Measurements from ENCODE around the gene GPRIN3. TPM values are rescaled to one million over a fixed set of nuclear protein-coding genes. Genes with fewer than 3 reads are reported as not detected.

The GPRIN3 gene
- total RNA-seq, 1 experiment from 2014 or later, result 0.48 TPM

DNA sequence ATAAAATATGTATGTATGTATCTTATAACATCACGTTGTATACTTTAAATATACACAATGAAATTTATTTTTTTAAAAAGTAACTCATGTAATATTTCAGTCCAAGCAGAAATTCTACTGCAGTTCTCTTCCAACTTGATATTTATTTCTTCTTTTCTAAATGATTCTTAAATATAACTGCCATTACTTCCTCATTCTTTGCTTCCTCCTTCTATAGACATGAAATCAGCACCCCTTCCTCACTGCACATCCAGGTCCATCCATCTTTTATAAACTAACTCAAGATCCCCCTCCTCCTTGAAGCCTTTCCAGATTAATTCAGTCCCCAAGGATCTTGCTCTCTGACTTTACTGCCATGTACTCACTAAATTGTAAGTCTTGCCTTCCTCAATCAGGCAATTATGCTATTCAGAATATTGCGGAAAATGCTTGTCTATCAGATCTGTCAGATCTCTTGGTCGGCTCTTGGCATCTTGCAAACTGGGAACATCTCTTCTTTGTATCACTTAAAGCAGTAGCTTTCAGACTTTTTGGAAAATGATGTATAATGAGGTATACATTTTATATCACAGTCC lies 3.7 kb downstream of the GPRIN3 start:
- H3T11ph ChIP-seq (ENCODE audit: low read length), result no peak overlapping the region
- H4K5ac ChIP-seq (ENCODE audit: insufficient read length, low read depth, low read length), result no peak overlapping the region
- no peak overlapping the region for H3K9ac ChIP-seq (ENCODE audit: extremely low read depth, insufficient read length, low read length)
- peaks cover 5% of the 10 kb centered on the region for H3K4me1 ChIP-seq (ENCODE audit: insufficient read depth, low read length)
- H3K79me1 ChIP-seq (ENCODE audit: insufficient read depth, low read depth, low read length, poor library complexity, severe bottlenecking), result no peaks in the 10 kb centered on the region
- no peaks in the 10 kb centered on the region for H3K9me3 ChIP-seq (ENCODE audit: control insufficient read depth, low read depth, low read length)
- no peak overlapping the region for H2BK15ac ChIP-seq (ENCODE audit: low read depth, low read length)
- H3K23ac ChIP-seq (ENCODE audit: insufficient read length, low read depth, low read length), result no peak overlapping the region
- no peaks in the 10 kb centered on the region; a peak in 1 of 5 replicates for H3K9me3 Mint-ChIP-seq
- H3K4ac ChIP-seq (ENCODE audit: low read depth, low read length), result no peak overlapping the region
- H3K4me3 Mint-ChIP-seq, result no peak overlapping the region
- H3K36me3 Mint-ChIP-seq (ENCODE audit: insufficient read depth in 1 of 3, low read depth in 3 of 3), result no peaks in the 10 kb centered on the region
- peaks cover 11 to 22% of the 10 kb centered on the region in 2 experiments for H3K4me1 Mint-ChIP-seq
- no peak overlapping the region for H4K8ac ChIP-seq (replicated peaks; ENCODE audit: insufficient read length, low read depth, low read length)
- H3K14ac ChIP-seq (ENCODE audit: insufficient read depth, low read length), result no peak overlapping the region
- H3K27me3 Mint-ChIP-seq (ENCODE audit: low read depth), result peaks cover 35% of the 10 kb centered on the region
- no peak overlapping the region for H2BK12ac ChIP-seq (ENCODE audit: insufficient read length, low read depth, low read length)
- no peak for DNase-seq
- no peak overlapping the region for H2AFZ ChIP-seq (ENCODE audit: low read length)
- H3K27me3 ChIP-seq (ENCODE audit: insufficient read depth, low read length), result no peaks in the 10 kb centered on the region; the same call in 1 of the 2 replicates
- H2BK120ac ChIP-seq (ENCODE audit: low read depth, low read length, poor library complexity, severe bottlenecking), result no peak overlapping the region
- peaks cover 4% of the 10 kb centered on the region for H3K23me2 ChIP-seq (ENCODE audit: insufficient read length, low read depth, low read length, poor library complexity, severe bottlenecking)
- no peak overlapping the region for H3K56ac ChIP-seq (ENCODE audit: insufficient read length, low read depth, low read length)
- H2AK5ac ChIP-seq (ENCODE audit: insufficient read length, low read length), result no peak overlapping the region
- no peak overlapping the region for H3K18ac ChIP-seq (ENCODE audit: insufficient read length, low read depth, low read length)
- no peaks in the 10 kb centered on the region for H3K79me2 ChIP-seq (ENCODE audit: insufficient read depth, low read length)
- H4K20me1 ChIP-seq (ENCODE audit: control insufficient read depth, insufficient read depth, insufficient read length), result no peaks in the 10 kb centered on the region
- H4K91ac ChIP-seq (ENCODE audit: insufficient read length, low read depth, low read length), result no peak overlapping the region
- no peak overlapping the region for H3K4me2 ChIP-seq (ENCODE audit: insufficient read depth, insufficient read length, low read length)
- no peak overlapping the region for H3K27ac ChIP-seq (ENCODE audit: insufficient read length, low read depth, low read length)
- WGBS (ENCODE audit: extremely low coverage, insufficient read length, low lambda C conversion rate), result no CpG with 5 or more reads among the region's 3 CpGs
- H3K27ac Mint-ChIP-seq, result no peak overlapping the region
- H2BK20ac ChIP-seq (ENCODE audit: low read depth, low read length, poor library complexity, severe bottlenecking), result no peak overlapping the region
- TF ChIP-seq, protein P1, sequence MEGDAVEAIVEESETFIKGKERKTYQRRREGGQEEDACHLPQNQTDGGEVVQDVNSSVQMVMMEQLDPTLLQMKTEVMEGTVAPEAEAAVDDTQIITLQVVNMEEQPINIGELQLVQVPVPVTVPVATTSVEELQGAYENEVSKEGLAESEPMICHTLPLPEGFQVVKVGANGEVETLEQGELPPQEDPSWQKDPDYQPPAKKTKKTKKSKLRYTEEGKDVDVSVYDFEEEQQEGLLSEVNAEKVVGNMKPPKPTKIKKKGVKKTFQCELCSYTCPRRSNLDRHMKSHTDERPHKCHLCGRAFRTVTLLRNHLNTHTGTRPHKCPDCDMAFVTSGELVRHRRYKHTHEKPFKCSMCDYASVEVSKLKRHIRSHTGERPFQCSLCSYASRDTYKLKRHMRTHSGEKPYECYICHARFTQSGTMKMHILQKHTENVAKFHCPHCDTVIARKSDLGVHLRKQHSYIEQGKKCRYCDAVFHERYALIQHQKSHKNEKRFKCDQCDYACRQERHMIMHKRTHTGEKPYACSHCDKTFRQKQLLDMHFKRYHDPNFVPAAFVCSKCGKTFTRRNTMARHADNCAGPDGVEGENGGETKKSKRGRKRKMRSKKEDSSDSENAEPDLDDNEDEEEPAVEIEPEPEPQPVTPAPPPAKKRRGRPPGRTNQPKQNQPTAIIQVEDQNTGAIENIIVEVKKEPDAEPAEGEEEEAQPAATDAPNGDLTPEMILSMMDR (conservative IDR thresholded peaks at IDR 0.05), result no peak
- H2BK5ac ChIP-seq (ENCODE audit: insufficient read length, low read length), result no peak overlapping the region

Data from H9 (cell line).